NOMO-1 treated with dmso at 0.1 percent for 144 hours (cell line): ENCODE data around the gene SND1.
"Not testable (repeated sequence)": the region's sequence is repeated elsewhere in the genome, so short reads cannot be mapped to it uniquely, and the experiment has no call there.

Experiments used
- DNase-seq: peaks from one replicate; lab custom pipeline; 2025; ENCODE audit not compliant: unreplicated experiment; lab: John Stamatoyannopoulos, UW

The SND1 gene

GRCh38 chr7:128103498-128104107, 451.6 kb downstream of the SND1 start:
- DNase-seq, result no peak

- no peak for DNase-seq
These were observed 452.2 kb downstream of the SND1 start for GRCh38 chr7:128104108-128104742.

- DNase-seq, result no peak
These were observed 453.4 kb downstream of the SND1 start for GRCh38 chr7:128105228-128106022.

- DNase-seq, result no peak
These were observed 454.8 kb downstream of the SND1 start for GRCh38 chr7:128106821-128107220.

- not testable (repeated sequence) for DNase-seq
These were observed 455.5 kb downstream of the SND1 start for GRCh38 chr7:128107516-128107915.

GRCh38 chr7:128108129-128108528, 456.1 kb downstream of the SND1 start:
- DNase-seq, result no peak

GRCh38 chr7:128108641-128109423, 456.8 kb downstream of the SND1 start:
- peak; percentile 42 for DNase-seq

GRCh38 chr7:128109424-128109969, 457.5 kb downstream of the SND1 start:
- not testable (repeated sequence) for DNase-seq

GRCh38 chr7:128110641-128111364, 458.8 kb downstream of the SND1 start:
- no peak for DNase-seq

GRCh38 chr7:128112018-128112780, 460.2 kb downstream of the SND1 start:
- no peak for DNase-seq

GRCh38 chr7:128112781-128113221, 460.8 kb downstream of the SND1 start:
- DNase-seq, result no peak

- DNase-seq, result no peak
These were observed 461.8 kb downstream of the SND1 start for GRCh38 chr7:128113839-128114238.

GRCh38 chr7:128114806-128115205, 462.8 kb downstream of the SND1 start:
- no peak for DNase-seq

GRCh38 chr7:128115336-128115820, 463.4 kb downstream of the SND1 start:
- no peak for DNase-seq

- no peak for DNase-seq
These were observed 464.1 kb downstream of the SND1 start for GRCh38 chr7:128115821-128116723.

- no peak for DNase-seq
These were observed 464.7 kb downstream of the SND1 start for GRCh38 chr7:128116740-128117139.

GRCh38 chr7:128117691-128118090, 465.7 kb downstream of the SND1 start:
- DNase-seq, result no peak

- no peak for DNase-seq
These were observed 467.0 kb downstream of the SND1 start for GRCh38 chr7:128119036-128119435.
